ENCODE results near the gene HEATR3.
A peak's percentile ranks its signal among the peaks of the same experiment; 100 is the strongest.

Gene HEATR3

GRCh38 chr16:50065624-50066481 lies at the start of gene HEATR3:
TSS of gene HEATR3 (plus strand) at chr16:50065970. CDS start at chr16:50066132, 162 bp downstream.
- peak; percentile 72 for DNase-seq

- DNase-seq, result no peak
Observed at GRCh38 chr16:50017553-50017952, 48.2 kb upstream of the HEATR3 start.

DNA sequence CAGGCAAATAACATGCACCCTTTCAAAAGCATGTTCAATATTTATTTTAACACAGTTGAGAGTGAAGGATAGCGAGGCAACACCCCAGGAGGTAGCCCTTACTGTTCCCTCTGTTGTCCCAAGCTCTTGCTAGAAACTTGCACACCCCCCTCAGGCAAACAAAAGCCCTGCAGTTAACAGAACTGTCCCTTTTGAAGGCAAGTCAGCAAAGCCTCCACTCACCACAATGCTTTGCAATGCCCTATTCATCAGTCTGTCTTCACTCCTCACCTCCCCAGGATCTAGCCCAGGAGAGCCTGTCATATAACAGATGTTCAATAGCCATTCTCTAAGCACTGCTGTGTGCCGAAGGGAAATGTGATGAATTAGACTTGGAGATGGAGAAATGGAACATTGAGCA lies 44.2 kb upstream of the HEATR3 start:
- DNase-seq, result no peak

DNA sequence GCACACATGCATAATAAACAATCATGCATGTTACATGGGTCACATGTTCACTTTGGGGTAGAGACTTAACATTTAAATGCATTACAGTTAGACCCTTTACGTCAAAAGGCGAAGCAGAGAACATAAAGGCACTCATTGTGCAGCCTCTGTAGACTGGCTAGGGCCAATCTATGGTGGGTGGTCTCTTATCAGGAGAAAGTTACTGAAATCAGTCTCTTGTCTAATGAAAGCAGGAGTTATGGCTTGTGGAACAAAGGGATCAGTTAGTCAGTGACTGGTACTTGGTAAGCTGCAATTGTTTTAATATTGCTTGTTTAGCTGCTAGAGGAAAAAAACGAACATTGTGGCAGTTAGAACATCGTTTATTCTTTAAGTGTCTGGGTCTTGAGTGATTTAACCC lies 42.1 kb upstream of the HEATR3 start:
- no peak for DNase-seq

GRCh38 chr16:50024207-50024606 lies 41.6 kb upstream of the HEATR3 start:
- DNase-seq, result no peak

DNA sequence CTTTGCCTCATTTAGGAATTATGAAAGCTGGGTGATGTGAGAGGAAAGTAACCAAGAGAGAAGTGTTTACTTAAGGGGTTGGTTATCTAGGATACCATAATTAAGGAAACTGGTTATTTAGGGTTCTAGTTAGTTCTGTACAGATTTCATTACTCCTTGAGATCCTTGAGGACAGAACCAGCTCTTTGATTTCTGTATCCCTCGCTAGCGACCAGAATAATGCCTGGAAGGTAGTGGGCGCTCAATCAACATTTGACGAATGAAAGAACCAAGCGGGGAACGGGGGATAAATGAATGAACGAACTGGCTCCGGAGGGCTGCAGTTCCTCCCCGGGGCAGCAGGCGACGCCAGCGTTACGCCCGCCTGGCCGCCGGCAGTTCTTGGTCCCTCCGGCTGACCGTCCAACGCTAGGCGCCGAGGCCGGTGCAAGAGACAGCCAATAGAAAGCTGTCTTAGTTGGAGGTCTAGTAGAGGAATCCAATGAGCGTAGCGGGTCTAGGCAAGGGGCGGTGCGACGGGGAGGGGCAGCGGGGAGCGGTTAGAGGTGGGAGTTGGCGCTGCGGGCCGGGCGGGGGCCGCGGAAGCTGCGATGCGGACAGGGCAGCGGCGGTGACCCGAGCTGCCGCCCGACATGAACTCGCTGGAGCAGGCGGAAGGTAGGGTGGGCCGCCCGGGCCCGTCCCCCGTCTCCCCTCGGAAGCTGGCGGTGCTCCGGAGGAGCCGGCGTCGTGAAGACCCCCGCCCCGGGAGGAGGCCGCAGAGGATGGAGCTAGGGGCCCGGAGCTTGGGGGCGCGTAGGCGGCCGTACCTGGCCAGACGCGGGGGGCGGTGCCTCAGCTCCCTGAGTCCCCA lies 40.9 kb upstream of the HEATR3 start, which contains the start of gene CNEP1R1:
TSS of gene CNEP1R1 (plus strand) at position 542 of the 853 bp plus-strand sequence. CDS start at position 633, 91 bp downstream.
- peak; percentile 86 for DNase-seq

DNA sequence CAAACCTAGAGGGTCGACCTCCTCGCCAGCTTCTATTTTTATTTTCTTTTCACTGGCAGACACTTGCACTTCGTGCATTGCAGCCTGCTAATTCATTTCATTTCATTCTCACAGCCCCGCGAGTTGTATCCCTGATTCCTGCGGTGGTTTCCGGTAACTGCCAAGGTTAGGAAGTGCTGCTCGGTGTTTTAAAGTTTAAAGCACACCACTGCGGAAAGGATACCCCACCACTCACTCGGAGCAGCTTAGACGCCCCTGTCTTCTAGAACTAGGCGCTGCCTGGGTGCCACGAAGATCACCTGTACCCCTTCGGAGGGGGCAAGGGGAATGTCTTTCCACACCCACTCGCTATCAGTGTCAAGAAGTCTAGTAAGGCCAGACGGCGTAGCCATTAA lies 40.2 kb upstream of the HEATR3 start:
- no peak for DNase-seq

DNA sequence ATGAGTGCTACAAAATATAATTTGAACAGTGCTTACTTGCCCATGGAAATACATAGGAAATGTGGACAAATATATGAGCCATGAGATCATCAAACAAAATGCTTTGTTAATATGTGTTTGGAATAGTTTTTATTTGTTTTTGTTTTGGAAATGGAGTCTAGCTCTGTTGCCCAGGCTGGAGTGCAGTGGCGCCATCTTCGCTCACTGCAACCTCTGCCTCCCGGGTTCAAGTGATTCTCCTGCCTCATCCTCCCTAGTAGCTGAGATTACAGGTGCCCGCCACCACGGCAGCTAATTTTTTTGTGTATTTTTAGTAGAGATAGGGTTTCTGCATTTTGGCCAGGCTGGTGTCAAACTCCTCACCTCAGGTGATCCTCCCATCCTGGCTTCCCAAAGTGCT lies 37.9 kb upstream of the HEATR3 start:
- DNase-seq, result no peak

DNA sequence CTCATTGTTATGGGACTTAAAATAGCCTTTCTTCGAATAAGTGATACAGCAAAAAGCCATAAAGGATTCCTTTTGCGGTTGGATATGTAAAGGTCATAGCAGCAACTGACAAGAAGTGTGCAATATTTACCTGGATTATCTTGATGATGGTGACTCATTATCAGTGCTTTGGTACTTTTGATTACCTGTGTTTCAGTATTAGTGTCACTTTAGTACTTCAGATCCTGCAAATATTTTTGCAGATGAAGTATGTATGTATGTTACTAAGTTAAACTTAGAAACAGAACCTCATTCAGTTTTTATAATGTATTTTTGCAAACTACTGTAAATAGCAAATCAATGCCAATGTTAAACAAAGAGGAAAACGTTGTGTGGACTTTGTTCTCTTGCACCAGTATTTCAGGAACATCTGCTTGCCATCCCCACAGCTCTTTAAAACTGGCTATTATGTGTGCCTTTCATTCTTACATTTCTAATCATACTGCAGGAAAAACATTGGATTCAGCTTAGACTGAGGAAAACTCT lies 30.2 kb upstream of the HEATR3 start:
- DNase-seq, result no peak

DNA sequence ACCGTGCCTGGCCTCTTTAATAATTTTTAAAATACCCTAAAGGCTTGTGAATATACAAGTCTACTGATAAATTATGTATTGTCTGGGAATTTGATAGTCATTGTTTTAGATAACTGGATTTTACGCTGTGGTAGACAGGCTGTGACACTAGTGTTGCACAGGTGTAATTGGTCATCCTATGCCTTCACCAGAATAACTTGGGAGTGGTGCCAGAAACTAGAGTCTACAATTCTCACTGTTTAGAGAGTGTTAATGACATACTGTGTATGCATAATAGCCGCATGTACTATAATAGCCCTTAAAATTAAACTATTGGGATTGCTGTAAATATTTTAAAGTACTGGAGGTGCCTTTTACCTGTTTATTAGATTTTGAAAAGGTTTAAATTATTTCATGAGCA lies 29.3 kb upstream of the HEATR3 start:
- no peak for DNase-seq

- no peak for DNase-seq
Observed at GRCh38 chr16:50037662-50038220, 28.0 kb upstream of the HEATR3 start.

DNA sequence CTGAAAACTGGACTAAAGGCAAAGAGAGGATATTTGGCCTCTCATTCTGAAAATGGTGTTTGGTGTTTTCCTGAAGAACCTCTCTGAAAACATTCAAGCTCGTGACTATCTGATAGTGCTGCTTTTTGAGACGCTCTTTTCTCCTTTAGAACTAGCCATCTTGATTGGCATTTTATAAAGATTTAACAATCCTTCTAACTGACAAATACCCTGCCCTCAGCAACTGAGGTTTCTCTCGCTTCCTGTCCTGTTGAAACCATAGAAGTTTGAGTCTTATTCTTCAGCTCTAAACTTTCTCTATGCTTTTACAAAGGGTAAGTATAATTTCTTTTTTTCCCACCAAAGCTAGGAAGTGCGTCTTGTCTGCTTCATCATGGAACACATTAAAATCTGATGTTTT lies 27.5 kb upstream of the HEATR3 start:
- no peak for DNase-seq

GRCh38 chr16:50038756-50039529 lies 26.8 kb upstream of the HEATR3 start:
- peak; percentile 49 for DNase-seq

DNA sequence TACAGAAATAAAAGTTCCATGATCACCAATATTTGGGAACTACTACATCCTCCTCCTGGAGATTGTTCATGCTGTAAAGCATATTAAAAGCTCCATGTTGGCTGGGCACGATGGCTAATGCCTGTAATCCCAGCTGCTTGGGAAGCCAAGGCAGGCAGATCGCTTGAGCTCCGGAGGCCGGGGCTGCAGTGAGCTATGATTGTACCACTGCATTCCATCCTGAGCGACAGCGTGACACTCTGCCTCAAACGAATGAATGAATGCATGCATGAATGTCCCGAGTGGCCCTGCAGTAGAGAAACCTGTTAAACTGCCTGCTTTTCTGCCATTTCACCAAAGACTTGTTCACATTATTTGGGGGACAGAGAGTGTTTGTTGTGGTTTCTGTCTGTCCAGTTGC lies 25.8 kb upstream of the HEATR3 start:
- no peak for DNase-seq

DNA sequence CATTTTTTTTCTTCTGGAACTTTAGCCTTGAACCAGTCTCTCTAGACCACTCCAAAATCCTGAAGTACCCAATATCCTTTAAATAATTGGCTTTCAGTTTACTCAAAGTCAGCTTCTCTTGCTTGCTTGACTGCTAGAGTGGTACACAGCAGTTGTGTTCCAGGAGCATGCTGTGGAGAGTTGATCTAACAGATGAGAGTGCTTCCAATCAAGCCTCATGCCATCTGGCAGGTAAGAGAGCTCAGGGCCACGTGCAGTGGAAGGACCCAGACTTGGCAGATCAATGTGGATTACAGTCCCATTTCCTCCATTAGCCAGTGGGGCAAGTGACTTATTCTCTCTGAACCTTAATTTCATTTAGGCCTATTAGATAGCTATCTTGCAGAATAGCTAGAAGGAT lies 25.1 kb upstream of the HEATR3 start:
- DNase-seq, result no peak

DNA sequence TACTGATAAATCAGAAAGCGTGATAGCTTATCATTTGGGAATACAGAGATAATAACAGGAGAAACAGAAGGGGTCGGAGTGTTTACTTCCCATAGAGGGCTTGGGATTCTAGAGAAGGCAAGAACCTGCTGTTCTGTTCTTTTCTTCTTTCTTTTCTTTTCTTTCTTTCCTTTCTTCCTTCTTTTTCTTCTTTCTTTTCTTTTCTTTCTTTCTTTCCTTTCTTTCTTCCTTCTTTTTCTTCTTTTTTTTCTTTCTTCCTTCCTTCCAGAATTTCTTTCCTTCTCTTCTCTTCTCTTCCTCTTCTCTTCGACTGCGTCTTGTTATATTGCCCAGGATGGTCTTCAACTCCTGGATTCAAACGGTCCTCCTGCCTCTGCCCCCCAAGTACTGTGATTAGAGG lies 22.4 kb upstream of the HEATR3 start:
- no peak for DNase-seq

DNA sequence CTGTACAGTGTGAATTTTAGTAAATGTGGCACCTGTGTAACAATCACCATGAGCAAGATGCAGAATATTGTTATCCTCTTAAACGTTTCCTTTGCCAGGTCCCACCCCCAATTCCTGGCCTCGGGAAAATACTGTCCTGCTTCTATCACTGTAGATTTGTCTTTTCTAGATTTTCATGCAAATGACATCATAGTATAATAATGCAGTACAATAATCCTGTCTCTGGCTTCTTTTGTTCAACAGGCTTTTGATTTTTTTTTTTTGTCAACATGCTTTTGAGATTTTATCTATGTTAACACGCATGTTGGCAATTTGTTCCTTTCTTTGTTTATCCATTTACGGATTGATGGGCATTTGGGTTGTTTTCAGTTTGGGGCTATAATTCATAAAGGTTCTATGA lies 20.4 kb upstream of the HEATR3 start:
- DNase-seq, result no peak

DNA sequence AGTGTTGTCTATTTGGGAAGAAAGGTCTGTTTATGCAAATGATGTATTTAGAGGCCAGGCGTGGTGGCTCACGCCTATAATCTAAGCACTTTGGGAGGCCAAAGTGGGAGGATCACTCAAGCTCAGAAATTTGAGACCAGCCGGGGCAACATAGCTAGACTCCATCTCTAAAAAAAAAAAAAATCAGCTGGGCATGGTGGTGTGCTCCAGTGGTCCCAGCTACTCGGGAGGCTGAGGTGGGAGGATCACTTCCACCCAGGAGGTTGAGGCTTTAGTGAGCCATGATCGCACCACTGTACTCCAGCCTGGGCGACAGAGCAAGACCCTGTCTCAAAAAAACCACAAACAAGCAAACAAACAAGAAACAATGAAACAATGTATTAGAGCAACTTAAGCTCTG lies 18.9 kb upstream of the HEATR3 start:
- no peak for DNase-seq

GRCh38 chr16:50047864-50048263 lies 17.9 kb upstream of the HEATR3 start:
- no peak for DNase-seq

GRCh38 chr16:50050802-50051201 lies 15.0 kb upstream of the HEATR3 start:
- no peak for DNase-seq

- DNase-seq, result no peak
Observed at GRCh38 chr16:50056226-50056625, 9.5 kb upstream of the HEATR3 start.

- no peak for DNase-seq
Observed at GRCh38 chr16:50058091-50058771, 7.5 kb upstream of the HEATR3 start.
